Esophagus squamous epithelium (tissue), 4 donors: ENCODE measurements around the gene C6orf132.
A peak's percentile ranks its signal among the peaks of the same experiment; 100 is the strongest.

Experiments used
- CTCF ChIP-seq, 6 experiments: fragments of 450-650 bp in 4 of 6; fragments of 200-600 bp in 2 of 6; sonication (generic) in 2 of 6; IDR thresholded peaks; one replicate each; pipeline ENCODE4 v1.5.1; 2016 to 2019; ENCODE audit warnings: antibody characterized with exemption in 6 of 6, mild to moderate bottlenecking in 4 of 6, moderate library complexity in 4 of 6
- POLR2A ChIP-seq, 4 donors: fragments of 450-650 bp; IDR thresholded peaks; one replicate each; pipeline ENCODE4 v1.6.1; 2017; ENCODE audit warnings: antibody characterized with exemption in 4 of 4, mild to moderate bottlenecking in 4 of 4, moderate library complexity in 3 of 4

- no peak for TF ChIP-seq CTCF (IDR thresholded peaks at IDR 0.05)
- TF ChIP-seq POLR2A (IDR thresholded peaks at IDR 0.05), result peak in 1 of 4 donors; percentile 31
These were observed 42.9 kb downstream of the C6orf132 start for GRCh38 chr6:42099340-42100028.
